GM10248 (cell line): ENCODE results near the gene ADAP1.
A peak's percentile ranks its signal among the peaks of the same experiment; 100 is the strongest.

Experiments used
- CTCF ChIA-PET: fragments of 300-600 bp; sonication (Branson Sonifier 250); formaldehyde crosslinking; extraction: SDS; loops from one replicate; lab custom pipeline; 2021; ENCODE audit warnings: antibody characterized with exemption; lab: Yijun Ruan, JAX
- POLR2A ChIA-PET: fragments of 350-650 bp; sonication (Branson Sonifier 250); formaldehyde crosslinking; extraction: SDS; loops from one replicate; lab custom pipeline; 2020; ENCODE audit warnings: antibody characterized with exemption; lab: Yijun Ruan, JAX
- DNase-seq: peaks from one replicate; pipeline ENCODE4 v3.0.0; 2012; ENCODE audit errors: extremely low spot score
- TF ChIP-seq, protein P1 (sequence below): IDR thresholded peaks from 2 replicates; pipeline ENCODE4 v1.5.1; 2012; ENCODE audit warnings: mild to moderate bottlenecking, low read depth; ENCODE audit errors: extremely low read depth, missing control alignments, control extremely low read depth

Gene ADAP1

DNA sequence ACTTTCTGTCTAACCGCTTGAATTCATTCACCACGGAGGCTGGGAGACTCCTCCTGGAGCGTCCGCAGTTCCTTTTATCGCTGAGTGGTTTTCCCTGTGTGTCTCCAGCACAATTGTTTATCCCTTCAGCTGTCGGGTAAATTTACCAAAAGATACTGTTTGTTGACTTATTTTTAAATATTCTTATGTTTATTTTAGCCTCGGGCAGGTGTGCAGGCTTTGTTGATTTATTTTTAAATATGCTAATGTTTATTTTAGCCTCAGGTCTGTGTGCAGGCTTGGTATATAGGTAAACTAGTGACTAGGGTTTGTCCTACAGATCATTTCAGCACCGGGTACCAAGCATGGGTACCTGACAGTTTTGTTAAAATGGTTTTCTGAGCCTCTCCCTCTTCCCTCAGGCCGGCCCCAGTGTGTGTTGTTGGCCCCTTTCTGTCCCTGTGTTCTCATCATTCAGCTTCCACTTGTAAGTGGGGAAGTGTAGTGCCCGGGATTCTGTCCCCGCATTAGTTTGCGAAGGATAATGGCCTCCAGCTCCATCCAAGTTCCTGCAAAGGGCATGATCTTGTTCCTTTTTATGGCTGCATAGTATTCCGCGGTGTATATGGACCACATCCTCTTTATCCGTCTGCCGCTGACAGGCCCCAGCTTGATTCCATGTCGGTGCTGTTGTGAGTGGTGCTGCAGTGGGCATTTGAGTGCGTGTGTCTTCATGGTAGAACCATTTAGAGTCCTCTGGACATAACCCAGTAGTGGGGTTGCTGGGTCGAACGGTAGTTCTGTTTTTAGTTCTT lies 72.8 kb downstream of the ADAP1 start:
- CTCF ChIA-PET: no interaction called here
- DNase-seq: no peak
- POLR2A ChIA-PET: no interaction called here
- TF ChIP-seq, protein P1, sequence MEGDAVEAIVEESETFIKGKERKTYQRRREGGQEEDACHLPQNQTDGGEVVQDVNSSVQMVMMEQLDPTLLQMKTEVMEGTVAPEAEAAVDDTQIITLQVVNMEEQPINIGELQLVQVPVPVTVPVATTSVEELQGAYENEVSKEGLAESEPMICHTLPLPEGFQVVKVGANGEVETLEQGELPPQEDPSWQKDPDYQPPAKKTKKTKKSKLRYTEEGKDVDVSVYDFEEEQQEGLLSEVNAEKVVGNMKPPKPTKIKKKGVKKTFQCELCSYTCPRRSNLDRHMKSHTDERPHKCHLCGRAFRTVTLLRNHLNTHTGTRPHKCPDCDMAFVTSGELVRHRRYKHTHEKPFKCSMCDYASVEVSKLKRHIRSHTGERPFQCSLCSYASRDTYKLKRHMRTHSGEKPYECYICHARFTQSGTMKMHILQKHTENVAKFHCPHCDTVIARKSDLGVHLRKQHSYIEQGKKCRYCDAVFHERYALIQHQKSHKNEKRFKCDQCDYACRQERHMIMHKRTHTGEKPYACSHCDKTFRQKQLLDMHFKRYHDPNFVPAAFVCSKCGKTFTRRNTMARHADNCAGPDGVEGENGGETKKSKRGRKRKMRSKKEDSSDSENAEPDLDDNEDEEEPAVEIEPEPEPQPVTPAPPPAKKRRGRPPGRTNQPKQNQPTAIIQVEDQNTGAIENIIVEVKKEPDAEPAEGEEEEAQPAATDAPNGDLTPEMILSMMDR: no peak

DNA sequence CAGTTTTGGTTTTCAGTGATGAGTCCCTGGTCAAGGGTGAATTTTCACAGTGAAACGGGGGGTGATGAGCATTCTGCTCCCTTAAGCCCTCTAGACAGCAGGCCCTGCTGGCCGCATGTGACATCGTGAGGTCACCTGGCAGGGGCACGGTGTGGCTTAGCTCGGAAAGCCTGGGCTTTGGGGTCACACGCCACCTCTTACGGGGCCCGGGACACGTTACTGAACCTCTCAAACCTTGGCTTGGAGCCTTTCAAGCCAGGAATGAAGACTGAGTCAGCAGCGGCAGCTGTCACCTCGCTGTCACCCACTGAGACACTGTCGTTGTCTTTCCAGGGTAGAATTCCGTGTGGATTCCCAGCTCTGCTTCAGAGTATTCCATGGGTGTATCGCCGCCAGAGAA lies 74.0 kb downstream of the ADAP1 start:
- POLR2A ChIA-PET: no interaction called here
- no peak for DNase-seq
- CTCF ChIA-PET: no interaction called here
- TF ChIP-seq, protein P1: no peak

DNA sequence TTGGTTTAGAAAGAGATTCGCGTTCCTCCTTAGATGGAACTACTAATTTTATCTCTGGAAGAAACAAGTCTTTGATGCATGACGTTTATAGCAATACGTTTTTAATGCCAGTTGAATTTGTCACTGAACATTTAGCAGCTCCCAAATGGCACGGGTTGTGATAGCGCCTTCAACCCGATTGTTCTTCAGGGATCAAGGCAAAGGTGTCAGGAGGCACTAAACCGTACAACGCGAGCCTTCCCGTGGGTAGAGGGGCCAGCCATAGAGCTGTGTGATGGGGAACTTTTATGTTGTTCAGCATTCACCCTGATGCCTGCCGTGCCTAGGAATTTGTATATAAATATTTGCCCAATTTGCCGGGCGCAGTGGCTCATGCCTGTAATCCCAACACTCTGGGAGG lies 74.8 kb downstream of the ADAP1 start:
- ChIA-PET POLR2A (no interaction called here), CTCF (interaction anchor here (0.8 kb wide), 1 partner anchor 114 kb away, joined by 3 read pairs; no protein-coding TSS in a partner anchor)
- TF ChIP-seq, protein P1: no peak
- DNase-seq: no peak

DNA sequence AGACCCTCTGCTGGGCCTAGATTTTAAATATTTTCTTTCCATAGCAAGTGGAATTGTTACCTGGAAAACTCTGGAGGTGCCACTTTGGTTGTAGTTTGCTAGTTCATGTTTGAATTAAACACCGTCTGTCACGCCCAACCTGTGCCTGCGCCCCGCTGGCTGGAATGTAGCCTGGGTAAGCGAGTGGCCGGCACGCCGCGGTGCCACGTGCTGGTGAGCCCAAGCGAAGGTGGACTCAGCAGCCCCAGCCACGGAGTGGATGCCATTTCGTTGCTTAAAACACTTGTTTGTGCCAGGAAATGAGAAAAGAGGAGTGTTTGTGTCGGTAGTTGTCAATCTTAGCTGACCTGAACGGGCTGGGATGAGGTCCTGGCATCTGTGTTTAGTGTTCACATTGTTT lies 75.4 kb downstream of the ADAP1 start:
- ChIA-PET POLR2A (no interaction called here), CTCF (interaction anchor here (0.8 kb wide), 1 partner anchor 114 kb away, joined by 3 read pairs; no protein-coding TSS in a partner anchor)
- no peak for DNase-seq
- TF ChIP-seq, protein P1: no peak

DNA sequence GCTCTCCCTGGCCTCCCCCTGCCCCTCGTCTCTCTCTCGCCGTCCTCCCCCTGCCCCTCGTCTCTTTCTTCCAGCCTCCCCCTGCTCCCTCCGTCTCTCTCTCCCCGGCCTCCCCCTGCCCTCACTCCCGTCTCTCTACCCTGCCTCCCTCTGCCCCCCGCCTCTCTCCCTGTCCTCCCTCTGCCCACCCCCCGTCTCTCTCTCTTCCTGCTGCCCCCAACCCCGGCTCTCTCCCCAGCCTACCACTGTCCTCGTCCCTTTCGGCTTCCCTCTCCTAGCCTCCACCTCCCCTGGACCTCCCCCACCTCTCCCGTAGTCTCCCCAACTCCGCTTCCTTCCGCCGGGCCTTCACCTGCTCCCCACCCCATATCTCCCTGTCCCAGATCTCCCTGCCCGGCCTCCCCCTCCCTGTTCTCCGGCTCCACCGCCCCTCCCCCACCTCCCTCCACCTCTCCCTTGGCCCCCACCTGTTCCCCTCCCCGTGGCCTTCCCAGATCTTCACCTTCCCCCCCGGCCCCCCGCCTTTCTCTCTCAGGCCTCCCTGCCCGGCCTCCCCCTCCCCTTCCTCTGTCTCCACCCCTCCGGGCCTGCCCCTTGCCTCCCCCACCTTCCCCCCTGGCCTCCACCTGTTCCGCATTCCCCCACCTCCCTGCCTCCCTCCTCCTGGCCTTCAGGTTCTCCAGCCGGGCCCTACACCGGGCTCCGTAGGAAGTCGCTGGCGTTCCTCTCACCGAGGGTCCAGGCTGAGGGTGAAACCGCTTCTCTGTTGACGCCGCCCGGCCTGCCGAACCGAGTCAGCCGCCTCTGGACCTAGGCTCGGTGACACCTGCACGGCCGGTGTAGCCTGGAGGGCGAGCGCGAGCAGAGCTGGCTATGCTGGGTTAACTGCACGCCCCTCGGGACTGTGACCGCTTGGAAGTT lies 76.9 kb downstream of the ADAP1 start:
- no peak for DNase-seq
- CTCF ChIA-PET: no interaction called here
- POLR2A ChIA-PET: no interaction called here
- TF ChIP-seq, protein P1: no peak

DNA sequence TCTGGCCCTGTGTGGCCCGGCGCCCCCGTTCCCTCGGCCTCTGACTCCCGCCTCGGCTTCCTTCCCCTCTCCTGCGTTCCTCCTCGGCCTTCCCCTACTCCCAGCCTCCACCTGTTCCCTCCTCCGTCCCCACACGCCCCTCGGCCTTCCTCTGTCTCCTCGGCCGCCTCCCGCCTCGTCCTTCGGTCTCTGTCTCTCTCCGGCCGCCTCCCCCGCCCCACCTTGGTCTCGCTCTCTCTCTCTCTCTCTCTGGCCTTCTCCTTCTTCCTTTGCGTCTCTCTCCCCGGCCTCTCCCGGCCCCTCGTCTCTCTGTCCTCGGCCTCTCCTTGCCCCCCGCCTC lies 77.5 kb downstream of the ADAP1 start:
- peak; percentile 55 for DNase-seq
- ChIA-PET POLR2A (no interaction called here), CTCF (no interaction called here)
- TF ChIP-seq, protein P1: no peak
